Vagina (tissue), 2 donors: ENCODE results near the gene CDK15.

Experiments
- POLR2A ChIP-seq, 2 donors: fragments of 450-650 bp; IDR thresholded peaks; one replicate each; pipeline ENCODE4 v1.6.1; 2017; ENCODE audit warnings: antibody characterized with exemption in 2 of 2, mild to moderate bottlenecking in 2 of 2, moderate library complexity in 2 of 2
- TF ChIP-seq, protein P1 (sequence below), 3 experiments: fragments of 450-650 bp in 2 of 3; fragments of 200-600 bp in 1 of 3; sonication (generic) in 1 of 3; IDR thresholded peaks; one replicate each; pipeline ENCODE4 v1.5.1; 2017 to 2019; ENCODE audit warnings: antibody characterized with exemption in 3 of 3, mild to moderate bottlenecking in 2 of 3, moderate library complexity in 2 of 3

DNA sequence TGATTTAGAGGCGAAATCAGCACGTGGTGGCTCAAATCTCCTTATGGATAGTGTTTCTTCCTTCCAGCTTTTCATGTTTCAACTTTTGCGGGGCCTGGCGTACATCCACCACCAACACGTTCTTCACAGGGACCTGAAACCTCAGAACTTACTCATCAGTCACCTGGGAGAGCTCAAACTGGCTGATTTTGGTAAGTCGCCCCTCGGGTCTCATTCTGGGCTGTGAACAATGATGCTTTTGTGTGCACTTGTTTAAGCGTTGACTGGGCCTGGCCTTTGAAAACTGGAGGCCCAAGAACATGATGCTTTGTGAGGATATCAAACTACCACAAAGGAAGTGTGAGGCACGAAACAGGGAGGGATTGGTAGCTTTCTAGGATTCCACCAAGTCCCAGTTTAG is 27.4 kb downstream of the CDK15 start:
- no peak for TF ChIP-seq POLR2A (IDR thresholded peaks at IDR 0.05)
- TF ChIP-seq, protein P1, sequence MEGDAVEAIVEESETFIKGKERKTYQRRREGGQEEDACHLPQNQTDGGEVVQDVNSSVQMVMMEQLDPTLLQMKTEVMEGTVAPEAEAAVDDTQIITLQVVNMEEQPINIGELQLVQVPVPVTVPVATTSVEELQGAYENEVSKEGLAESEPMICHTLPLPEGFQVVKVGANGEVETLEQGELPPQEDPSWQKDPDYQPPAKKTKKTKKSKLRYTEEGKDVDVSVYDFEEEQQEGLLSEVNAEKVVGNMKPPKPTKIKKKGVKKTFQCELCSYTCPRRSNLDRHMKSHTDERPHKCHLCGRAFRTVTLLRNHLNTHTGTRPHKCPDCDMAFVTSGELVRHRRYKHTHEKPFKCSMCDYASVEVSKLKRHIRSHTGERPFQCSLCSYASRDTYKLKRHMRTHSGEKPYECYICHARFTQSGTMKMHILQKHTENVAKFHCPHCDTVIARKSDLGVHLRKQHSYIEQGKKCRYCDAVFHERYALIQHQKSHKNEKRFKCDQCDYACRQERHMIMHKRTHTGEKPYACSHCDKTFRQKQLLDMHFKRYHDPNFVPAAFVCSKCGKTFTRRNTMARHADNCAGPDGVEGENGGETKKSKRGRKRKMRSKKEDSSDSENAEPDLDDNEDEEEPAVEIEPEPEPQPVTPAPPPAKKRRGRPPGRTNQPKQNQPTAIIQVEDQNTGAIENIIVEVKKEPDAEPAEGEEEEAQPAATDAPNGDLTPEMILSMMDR (IDR thresholded peaks at IDR 0.05), result no peak
